Fibroblast of pulmonary artery (primary cell): Measurements from ENCODE around the gene LARGE2.

Experiments
- DNase-seq: peaks from one replicate; pipeline ENCODE4 v3.0.0-alpha.2; 2010; ENCODE audit warnings: low read depth
- H3K4me3 ChIP-seq: replicated peaks from 2 replicates; pipeline ENCODE4 v1.5.1; 2011; ENCODE audit warnings: low read depth, mild to moderate bottlenecking, control low read depth, low read length, moderate library complexity
- CTCF ChIP-seq: IDR thresholded peaks from 2 replicates; pipeline ENCODE4 v1.5.1; 2011; ENCODE audit warnings: mild to moderate bottlenecking, control low read depth, low read length, inconsistent platforms; ENCODE audit errors: missing control alignments

The LARGE2 gene

GRCh38 chr11:45927332-45927683 is 4.9 kb downstream of the LARGE2 start:
- TF ChIP-seq CTCF = no peak
- H3K4me3 ChIP-seq = no peak overlapping the region
- no peak for DNase-seq

- no peak for TF ChIP-seq CTCF
- no peak overlapping the region for H3K4me3 ChIP-seq
These were observed 5.4 kb downstream of the LARGE2 start for GRCh38 chr11:45927684-45928413.

DNA sequence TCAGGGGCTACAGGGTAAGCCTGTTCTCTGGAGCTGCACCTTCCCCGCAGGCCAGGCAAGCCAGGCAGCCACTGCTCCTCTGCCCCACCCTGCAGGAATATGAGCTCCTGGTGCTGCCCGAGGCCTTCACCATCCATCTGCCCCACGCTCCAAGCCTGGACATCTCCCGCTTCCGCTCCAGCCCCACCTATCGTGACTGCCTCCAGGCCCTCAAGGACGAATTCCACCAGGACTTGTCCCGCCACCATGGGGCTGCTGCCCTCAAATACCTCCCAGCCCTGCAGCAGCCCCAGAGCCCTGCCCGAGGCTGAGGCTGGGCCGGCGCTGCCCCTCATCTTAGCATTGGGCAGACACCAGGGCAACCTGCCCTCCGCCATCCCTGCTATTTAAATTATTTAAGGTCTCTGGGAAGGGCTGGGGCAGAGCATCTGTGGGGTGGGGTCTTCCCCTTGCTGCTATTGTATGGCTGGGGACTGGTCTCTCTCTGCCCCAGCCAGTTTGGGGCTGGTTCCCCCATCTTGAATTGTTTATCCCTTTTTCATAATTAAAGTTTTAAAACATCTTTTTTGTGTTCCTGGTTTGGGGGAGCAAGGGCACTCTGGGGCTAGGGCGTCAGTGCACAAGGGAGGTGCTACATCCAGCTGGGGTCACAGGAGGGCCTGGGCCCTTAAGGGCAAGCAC is 6.2 kb downstream of the LARGE2 start:
- no peak for DNase-seq
- no peak for TF ChIP-seq CTCF
- no peak overlapping the region for H3K4me3 ChIP-seq

More at GRCh38 chr11:45927684-45928413, 5.4 kb downstream of the LARGE2 start:
- DNase-seq = no peak

- no peak overlapping the region for H3K4me3 ChIP-seq
- DNase-seq = no peak
- TF ChIP-seq CTCF = no peak
These were observed 7.1 kb downstream of the LARGE2 start for GRCh38 chr11:45929486-45930030.

DNA sequence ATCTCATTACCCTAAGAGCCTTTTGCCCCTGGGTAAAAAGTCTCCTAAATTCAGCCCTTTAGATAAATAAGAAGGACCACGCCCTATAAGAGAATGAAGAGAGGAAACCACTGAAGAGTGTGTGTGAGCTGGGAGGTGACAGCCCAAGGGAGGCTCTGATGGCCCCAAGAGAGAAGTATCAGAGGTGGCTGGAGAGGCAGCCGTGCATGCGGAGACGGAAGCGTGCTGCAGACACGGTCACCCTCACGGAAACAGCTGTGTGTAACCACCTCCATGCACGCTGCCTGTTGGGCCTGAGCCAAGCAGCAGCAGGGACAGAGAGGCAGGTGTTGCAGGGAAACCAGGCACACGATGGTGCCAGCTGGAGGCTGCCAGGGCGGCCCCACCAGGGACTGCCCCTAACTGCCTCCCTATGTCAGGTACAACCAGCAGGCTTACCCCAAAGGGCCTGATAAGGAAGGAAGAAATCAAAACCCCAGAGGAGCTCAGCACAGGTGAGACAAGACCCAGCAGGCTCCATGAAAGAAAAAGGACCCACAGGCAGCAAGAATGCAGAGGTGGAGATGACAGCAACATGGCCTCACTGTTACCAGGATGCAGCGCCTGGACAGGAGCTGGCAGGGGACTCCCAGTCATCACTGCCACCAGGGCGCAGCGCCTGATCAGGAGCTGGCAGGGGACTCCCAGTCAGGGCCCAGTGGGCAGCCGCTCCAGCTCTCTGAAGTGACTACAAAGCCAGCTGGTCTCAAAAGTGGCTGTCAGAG is 7.8 kb downstream of the LARGE2 start:
- no peak for TF ChIP-seq CTCF
- H3K4me3 ChIP-seq = no peak overlapping the region
- DNase-seq = no peak

GRCh38 chr11:45930951-45931570 is 8.6 kb downstream of the LARGE2 start:
- TF ChIP-seq CTCF = no peak
- H3K4me3 ChIP-seq = no peak overlapping the region
- no peak for DNase-seq
